Glomerular visceral epithelial cell (primary cell): ENCODE measurements around the gene CCT5.
A peak's percentile ranks its signal among the peaks of the same experiment; 100 is the strongest.
"Not testable (repeated sequence)": the region's sequence is repeated elsewhere in the genome, so short reads cannot be mapped to it uniquely, and the experiment has no call there.

Source experiments
- DNase-seq: peaks from one replicate; pipeline ENCODE4 v3.0.0-alpha.2; 2016; ENCODE audit errors: extremely low spot score

The CCT5 gene

GRCh38 chr5:10301842-10302610, 51.9 kb downstream of the CCT5 start:
- DNase-seq = peak; percentile 31

- DNase-seq = no peak
These were observed 53.1 kb downstream of the CCT5 start for GRCh38 chr5:10303201-10303600.

- no peak for DNase-seq
These were observed 53.7 kb downstream of the CCT5 start for GRCh38 chr5:10303699-10304170.

- no peak for DNase-seq
These were observed 54.9 kb downstream of the CCT5 start for GRCh38 chr5:10304932-10305331.

- DNase-seq = no peak
These were observed 56.0 kb downstream of the CCT5 start for GRCh38 chr5:10306114-10306513.

GRCh38 chr5:10306806-10307205, 56.7 kb downstream of the CCT5 start:
- no peak for DNase-seq

GRCh38 chr5:10307206-10308148, 57.4 kb downstream of the CCT5 start, which contains the start of gene CMBL:
Gene CMBL (minus strand): TSS chr5:10307902. CDS start chr5:10290762, 17,140 bp downstream.
- DNase-seq = peak; percentile 65

- DNase-seq = no peak
These were observed 58.8 kb downstream of the CCT5 start for GRCh38 chr5:10308844-10309243.

- DNase-seq = peak; percentile 61
These were observed 60.1 kb downstream of the CCT5 start for GRCh38 chr5:10310066-10310779.

- DNase-seq = not testable (repeated sequence)
These were observed 60.9 kb downstream of the CCT5 start for GRCh38 chr5:10310835-10311570.

- no peak for DNase-seq
These were observed 61.7 kb downstream of the CCT5 start for GRCh38 chr5:10311595-10312425.

GRCh38 chr5:10315201-10315600, 65.1 kb downstream of the CCT5 start:
- DNase-seq = no peak
